ENCODE measurements around the gene PDLIM1. TPM values are rescaled to one million over a fixed set of nuclear protein-coding genes. Genes with fewer than 3 reads are reported as not detected.

Gene PDLIM1
- total RNA-seq, 1 donor from 2014 or later, result 358 TPM

DNA sequence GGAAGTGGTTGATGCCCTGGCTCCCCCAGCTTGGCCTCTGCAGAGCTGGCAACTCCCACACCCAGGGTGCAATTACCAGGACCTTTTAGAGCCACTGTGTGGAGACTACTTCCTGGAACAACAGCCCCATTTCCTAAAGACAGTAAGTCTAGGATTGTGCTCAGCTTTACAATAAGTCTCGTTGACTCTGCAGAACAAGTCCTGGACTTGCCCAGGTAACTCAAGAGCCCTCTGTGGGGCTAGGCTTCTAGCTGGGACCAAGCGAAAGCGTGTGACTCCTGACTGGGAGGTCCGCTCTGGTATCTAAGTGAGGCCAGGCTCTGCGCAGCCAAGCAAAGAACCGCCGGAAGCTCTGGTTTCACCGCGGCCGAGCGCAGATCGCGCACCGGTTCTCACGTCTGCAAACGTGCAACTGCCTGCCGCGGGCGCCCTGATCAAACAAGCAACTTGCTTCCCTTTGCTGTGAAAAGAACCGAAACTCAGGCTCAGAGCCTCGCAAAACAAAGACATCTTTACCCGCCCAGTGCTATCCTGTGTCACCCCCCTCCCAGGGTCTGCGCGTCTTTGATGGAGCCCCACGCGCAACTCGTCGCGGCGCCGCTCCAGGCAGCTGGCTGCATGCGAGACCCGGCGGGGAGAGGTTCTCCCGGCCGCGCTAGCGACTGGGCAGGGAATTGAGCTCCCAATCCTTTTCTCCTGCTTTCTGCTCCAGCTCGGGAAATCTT, 4.4 kb upstream of the PDLIM1 start:
- no peaks in the 10 kb centered on the region for H3K36me3 ChIP-seq
- peak; percentile 36 for DNase-seq
- H3K4me3 ChIP-seq, result peak overlapping the region; percentile 63

DNA sequence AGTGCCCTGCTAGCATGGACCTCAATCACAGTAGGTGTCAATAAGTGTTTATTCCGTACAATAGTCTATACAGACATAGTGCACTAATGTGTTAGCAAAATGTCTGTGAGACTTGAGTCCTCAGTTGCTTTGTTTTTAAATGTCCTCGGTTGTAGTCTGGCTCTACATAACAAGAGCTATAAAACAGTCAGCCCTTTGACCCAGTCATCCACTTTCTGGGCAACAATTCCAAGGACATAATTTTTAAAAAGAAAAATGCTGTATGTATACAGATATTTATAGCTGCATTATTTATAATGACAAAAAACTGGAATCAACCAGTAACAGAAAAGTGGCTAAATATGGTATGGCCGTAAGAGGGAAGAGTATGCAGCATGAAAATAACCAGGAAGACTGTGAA, 2.8 kb upstream of the PDLIM1 start:
- H3K36me3 ChIP-seq, result no peaks in the 10 kb centered on the region
- intact Hi-C loops (cut with micrococcal nuclease), result no loop called here
- TF ChIP-seq, protein P1, sequence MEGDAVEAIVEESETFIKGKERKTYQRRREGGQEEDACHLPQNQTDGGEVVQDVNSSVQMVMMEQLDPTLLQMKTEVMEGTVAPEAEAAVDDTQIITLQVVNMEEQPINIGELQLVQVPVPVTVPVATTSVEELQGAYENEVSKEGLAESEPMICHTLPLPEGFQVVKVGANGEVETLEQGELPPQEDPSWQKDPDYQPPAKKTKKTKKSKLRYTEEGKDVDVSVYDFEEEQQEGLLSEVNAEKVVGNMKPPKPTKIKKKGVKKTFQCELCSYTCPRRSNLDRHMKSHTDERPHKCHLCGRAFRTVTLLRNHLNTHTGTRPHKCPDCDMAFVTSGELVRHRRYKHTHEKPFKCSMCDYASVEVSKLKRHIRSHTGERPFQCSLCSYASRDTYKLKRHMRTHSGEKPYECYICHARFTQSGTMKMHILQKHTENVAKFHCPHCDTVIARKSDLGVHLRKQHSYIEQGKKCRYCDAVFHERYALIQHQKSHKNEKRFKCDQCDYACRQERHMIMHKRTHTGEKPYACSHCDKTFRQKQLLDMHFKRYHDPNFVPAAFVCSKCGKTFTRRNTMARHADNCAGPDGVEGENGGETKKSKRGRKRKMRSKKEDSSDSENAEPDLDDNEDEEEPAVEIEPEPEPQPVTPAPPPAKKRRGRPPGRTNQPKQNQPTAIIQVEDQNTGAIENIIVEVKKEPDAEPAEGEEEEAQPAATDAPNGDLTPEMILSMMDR (IDR thresholded peaks at IDR 0.05; ENCODE audit: borderline replicate concordance), result no peak
- DNase-seq, result no peak
- no peaks in the 10 kb centered on the region for H3K9me3 ChIP-seq (replicated peaks)
- no peak overlapping the region for H3K4me3 ChIP-seq
- no peaks in the 10 kb centered on the region for H3K27me3 ChIP-seq (ENCODE audit: low read depth)
- H3K27ac ChIP-seq (replicated peaks), result no peak overlapping the region
- H3K4me1 ChIP-seq, result peaks cover 52% of the 10 kb centered on the region

More for the DNA sequence above, 4.4 kb upstream of the PDLIM1 start:
- TF ChIP-seq, protein P1 (IDR thresholded peaks at IDR 0.05; ENCODE audit: borderline replicate concordance), result no peak
- H3K4me1 ChIP-seq, result peaks cover 39% of the 10 kb centered on the region
- H3K9me3 ChIP-seq (replicated peaks), result no peaks in the 10 kb centered on the region
- no peaks in the 10 kb centered on the region for H3K27me3 ChIP-seq (ENCODE audit: low read depth)
- peak overlapping the region; percentile 49 for H3K27ac ChIP-seq (replicated peaks)
- intact Hi-C loops (cut with micrococcal nuclease), result no loop called here

DNA sequence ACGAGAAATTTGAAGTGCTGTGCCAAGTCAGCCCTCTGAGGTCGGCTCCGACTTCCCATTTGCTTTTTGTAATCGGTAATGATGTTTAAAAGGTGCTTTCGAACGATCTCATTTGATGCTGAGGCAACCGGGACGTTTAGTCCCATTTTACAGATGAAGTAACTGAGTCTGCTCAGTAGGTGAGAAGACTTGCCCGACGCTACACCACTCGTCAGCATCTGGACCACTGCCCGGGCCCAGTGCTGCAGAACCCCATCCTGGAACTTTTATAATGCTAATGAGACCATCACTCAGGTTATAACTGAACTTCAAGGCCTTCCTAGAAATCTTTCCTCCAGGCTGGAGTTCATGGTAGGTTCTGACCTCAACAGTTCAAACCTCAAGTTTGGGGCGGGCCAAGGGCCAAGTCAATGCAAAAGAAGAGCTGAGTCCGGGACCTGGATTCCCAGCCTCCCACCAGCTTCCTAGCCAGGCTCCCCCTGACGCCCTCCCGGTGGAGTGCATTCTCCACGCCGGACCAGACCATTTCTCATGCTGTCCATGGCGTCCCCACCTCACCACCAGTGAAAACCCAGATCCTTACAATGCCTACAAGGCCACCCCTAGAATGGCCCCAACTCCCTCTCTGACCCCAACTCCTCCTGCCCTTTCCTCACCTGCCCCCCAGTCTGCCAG, 699 bp upstream of the PDLIM1 start:
- intact Hi-C loops (cut with micrococcal nuclease), result no loop called here
- H3K27ac ChIP-seq (replicated peaks), result peak overlapping the region; percentile 97
- peaks cover 61% of the 10 kb centered on the region for H3K4me1 ChIP-seq
- TF ChIP-seq, protein P1 (IDR thresholded peaks at IDR 0.05; ENCODE audit: borderline replicate concordance), result no peak
- no peaks in the 10 kb centered on the region for H3K27me3 ChIP-seq (ENCODE audit: low read depth)
- H3K4me3 ChIP-seq, result peak overlapping the region; percentile 96
- H3K36me3 ChIP-seq, result no peaks in the 10 kb centered on the region
- H3K9me3 ChIP-seq (replicated peaks), result no peaks in the 10 kb centered on the region
- no peak for DNase-seq

DNA sequence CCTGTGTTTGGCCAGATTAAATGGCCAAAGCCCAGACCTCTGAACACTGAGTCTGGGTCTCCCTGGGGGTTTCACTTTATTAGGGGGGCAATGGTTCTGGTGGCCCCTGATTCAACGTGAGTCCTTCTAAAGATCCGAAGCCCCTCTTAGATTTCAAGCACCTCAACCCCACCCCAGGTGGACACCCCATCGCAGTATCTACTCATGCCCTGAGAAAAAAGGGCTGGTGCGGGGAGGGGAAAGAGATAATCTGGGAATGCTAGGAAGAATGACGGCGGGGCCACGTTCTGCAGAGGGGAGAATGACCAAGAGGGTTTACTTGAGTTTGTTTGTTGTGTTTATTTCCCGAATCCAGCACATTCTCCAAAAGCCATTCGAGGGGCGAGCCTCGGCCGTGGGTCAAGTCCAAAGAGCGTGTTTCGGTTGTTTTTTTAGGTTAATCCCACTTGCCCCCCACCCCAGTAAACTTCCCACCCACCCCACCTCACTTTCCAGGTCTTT, 832 bp downstream of the PDLIM1 start:
- TF ChIP-seq, protein P1 (IDR thresholded peaks at IDR 0.05; ENCODE audit: borderline replicate concordance), result no peak
- peaks cover 68% of the 10 kb centered on the region for H3K4me1 ChIP-seq

DNA sequence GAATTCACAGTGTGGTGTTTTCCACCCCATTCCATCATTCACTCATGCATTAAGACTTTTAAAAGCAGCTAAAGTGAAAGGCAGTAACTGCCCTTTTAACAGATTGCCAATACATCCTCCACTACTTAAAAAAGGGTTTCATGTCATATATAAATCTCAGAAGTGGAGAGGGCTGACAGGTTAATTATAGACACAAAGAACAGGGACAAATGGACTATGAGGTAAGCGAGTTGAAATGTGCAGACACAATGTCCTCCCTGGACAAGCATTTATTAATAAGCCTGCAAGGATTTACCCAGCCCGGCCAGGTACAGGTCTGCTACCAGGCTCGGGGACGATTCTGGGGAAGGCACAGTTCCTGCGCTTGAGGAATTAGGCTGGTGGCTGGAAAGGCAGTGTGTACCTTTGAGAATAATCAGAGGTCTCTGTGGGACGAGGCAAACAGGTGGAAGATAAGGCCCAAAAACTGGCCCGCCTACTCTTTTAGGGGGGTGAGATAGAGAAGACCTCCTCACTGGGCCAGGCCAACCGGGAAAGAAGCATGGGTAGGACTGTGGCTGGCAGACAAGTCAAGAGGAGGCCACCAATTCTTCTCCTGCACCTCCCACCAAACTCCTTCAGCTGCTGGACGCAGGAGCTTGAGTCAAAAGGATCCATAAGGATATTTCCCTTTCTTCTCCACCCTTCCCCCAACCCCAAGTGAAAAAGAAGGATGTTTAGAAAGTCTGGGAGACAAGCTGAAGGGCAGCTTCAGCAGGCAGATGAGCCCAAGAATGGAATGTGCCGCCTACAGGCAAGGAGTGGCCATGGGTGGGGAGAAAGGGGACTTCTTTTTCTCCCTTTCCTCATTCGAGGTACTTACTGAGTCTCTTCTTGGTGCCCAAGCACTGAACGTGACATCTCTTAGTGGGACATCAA, 1.5 kb downstream of the PDLIM1 start:
- Histone ChIP-seq H3K9me3 (replicated peaks) (no peaks in the 10 kb centered on the region), H3K4me3 (peak overlapping the region; percentile 96), H3K27ac (replicated peaks) (peak overlapping the region; percentile 97), H3K27me3 (ENCODE audit: low read depth) (no peaks in the 10 kb centered on the region), H3K36me3 (no peaks in the 10 kb centered on the region), H3K4me1 (peaks cover 69% of the 10 kb centered on the region)
- intact Hi-C loops (cut with micrococcal nuclease), result no loop called here
- TF ChIP-seq, protein P1 (IDR thresholded peaks at IDR 0.05; ENCODE audit: borderline replicate concordance), result peak; percentile 41
- DNase-seq, result no peak

More for the DNA sequence above, 832 bp downstream of the PDLIM1 start:
- H3K9me3 ChIP-seq (replicated peaks), result no peaks in the 10 kb centered on the region
- H3K27me3 ChIP-seq (ENCODE audit: low read depth), result no peaks in the 10 kb centered on the region
- no peaks in the 10 kb centered on the region for H3K36me3 ChIP-seq
- no peak for DNase-seq
- peak overlapping the region; percentile 96 for H3K4me3 ChIP-seq
- peak overlapping the region; percentile 97 for H3K27ac ChIP-seq (replicated peaks)
- intact Hi-C loops (cut with micrococcal nuclease), result no loop called here

Measured in left ventricle myocardium inferior (tissue), 1 donor.